Progenitor cell of endocrine pancreas (in vitro differentiated cells): ENCODE measurements around the gene SOHLH1. TPM values are rescaled to one million over a fixed set of nuclear protein-coding genes. Genes with fewer than 3 reads are reported as not detected.

Experiments
- DNase-seq: peaks from one replicate; pipeline ENCODE4 v3.0.0; 2021; ENCODE audit warnings: low spot score; ENCODE audit not compliant: unreplicated experiment
- H3K27ac Mint-ChIP-seq: 2 replicates; pipeline ENCODE4 v1.8.0; 2021; ENCODE audit warnings: mild to moderate bottlenecking, moderate library complexity, mixed read lengths
- H3K27me3 Mint-ChIP-seq: 2 replicates; pipeline ENCODE4 v1.8.0; 2021; ENCODE audit warnings: mixed read lengths
- H3K36me3 Mint-ChIP-seq: 2 replicates; pipeline ENCODE4 v1.8.0; 2022; ENCODE audit warnings: mixed read lengths; ENCODE audit not compliant: insufficient read depth
- H3K4me1 Mint-ChIP-seq: 2 replicates; pipeline ENCODE4 v1.8.0; 2021; ENCODE audit warnings: low read depth, mixed read lengths
- H3K4me3 Mint-ChIP-seq: 2 replicates; pipeline ENCODE4 v1.8.0; 2021; ENCODE audit warnings: low read depth, mild to moderate bottlenecking, moderate library complexity, mixed read lengths
- H3K9me3 Mint-ChIP-seq: 2 replicates; pipeline ENCODE4 v1.8.0; 2021; ENCODE audit warnings: low read depth, mixed read lengths
- CTCF ChIP-seq: fragments of 200-600 bp; sonication (generic); IDR thresholded peaks from one replicate; pipeline ENCODE4 v1.5.0; 2021; ENCODE audit warnings: antibody characterized with exemption, mild to moderate bottlenecking; ENCODE audit not compliant: unreplicated experiment
- total RNA-seq: library from RNA; stranded (reverse); gene quantifications from 2 replicates; pipeline ENCODE4 v1.2.1, GENCODE V29; 2021

Gene SOHLH1
- total RNA-seq, 1 donor from 2014 or later = not detected

GRCh38 chr9:135693265-135693664 lies 6.0 kb downstream of the SOHLH1 start:
- no peak for DNase-seq
- no peak overlapping the region for H3K4me3 Mint-ChIP-seq
- peaks cover 10% of the 10 kb centered on the region for H3K27me3 Mint-ChIP-seq
- no peak overlapping the region for H3K27ac Mint-ChIP-seq
- no peak for TF ChIP-seq CTCF
- H3K36me3 Mint-ChIP-seq = no peaks in the 10 kb centered on the region
- no peaks in the 10 kb centered on the region for H3K4me1 Mint-ChIP-seq
- H3K9me3 Mint-ChIP-seq = no peaks in the 10 kb centered on the region

GRCh38 chr9:135692410-135692809 lies 6.9 kb downstream of the SOHLH1 start:
- Mint-ChIP-seq H3K4me1 (no peaks in the 10 kb centered on the region), H3K4me3 (no peak overlapping the region), H3K27me3 (peaks cover 10% of the 10 kb centered on the region), H3K27ac (no peak overlapping the region), H3K9me3 (no peaks in the 10 kb centered on the region), H3K36me3 (no peaks in the 10 kb centered on the region)
- no peak for DNase-seq
- no peak for TF ChIP-seq CTCF

GRCh38 chr9:135690836-135691570 lies 8.3 kb downstream of the SOHLH1 start:
- no peak overlapping the region for H3K4me3 Mint-ChIP-seq
- no peak overlapping the region for H3K27ac Mint-ChIP-seq
- peaks cover 10% of the 10 kb centered on the region for H3K27me3 Mint-ChIP-seq
- DNase-seq = no peak
- H3K36me3 Mint-ChIP-seq = no peaks in the 10 kb centered on the region
- H3K4me1 Mint-ChIP-seq = no peaks in the 10 kb centered on the region
- H3K9me3 Mint-ChIP-seq = no peaks in the 10 kb centered on the region
- TF ChIP-seq CTCF = no peak

- H3K4me1 Mint-ChIP-seq = no peaks in the 10 kb centered on the region
- no peaks in the 10 kb centered on the region for H3K9me3 Mint-ChIP-seq
- H3K27me3 Mint-ChIP-seq = peaks cover 10% of the 10 kb centered on the region
- no peak overlapping the region for H3K4me3 Mint-ChIP-seq
- TF ChIP-seq CTCF = no peak
- DNase-seq = no peak
- H3K36me3 Mint-ChIP-seq = no peaks in the 10 kb centered on the region
- H3K27ac Mint-ChIP-seq = no peak overlapping the region
These were observed 10.3 kb downstream of the SOHLH1 start for GRCh38 chr9:135689011-135689410.

GRCh38 chr9:135687216-135687615 lies 12.1 kb downstream of the SOHLH1 start:
- Mint-ChIP-seq H3K27ac (no peak overlapping the region), H3K9me3 (no peaks in the 10 kb centered on the region), H3K27me3 (peaks cover 5% of the 10 kb centered on the region), H3K4me3 (no peak overlapping the region), H3K36me3 (no peaks in the 10 kb centered on the region), H3K4me1 (no peaks in the 10 kb centered on the region)
- TF ChIP-seq CTCF = no peak
- DNase-seq = no peak
